OCI-LY3 (cell line): ENCODE results near the gene OS9.

Experiments
- CTCF ChIP-seq: fragments of 200-600, 300-600 bp; sonication (generic); IDR thresholded peaks from 2 replicates; pipeline ENCODE4 v1.5.1; 2014; ENCODE audit warnings: antibody characterized with exemption, low read length, low read depth
- EZH2phosphoT487 ChIP-seq: fragments of 200-600 bp; shearing (Covaris generic); IDR thresholded peaks from 2 replicates; pipeline ENCODE4 v1.6.1; 2018; ENCODE audit warnings: antibody characterized with exemption, mixed run types, low read depth

GRCh38 chr12:57741844-57742738, 48.2 kb downstream of the OS9 start:
- TF ChIP-seq CTCF (peak; percentile 51), EZH2phosphoT487 (no peak)
